HG03354 (cell line): ENCODE data around the gene DDX54.

ENCODE experiments used
- ATAC-seq: cut with Tn5 transposase; IDR thresholded peaks from one replicate; pipeline ENCODE4 v1.9.1; 2021; ENCODE audit warnings: mild to moderate bottlenecking; ENCODE audit not compliant: unreplicated experiment, poor library complexity, severe bottlenecking

DDX54 gene

GRCh38 chr12:113185180-113186032, at the start of gene DDX54, which contains the start of gene RITA1:
TSS of gene DDX54 (minus strand) at chr12:113185478. CDS start at chr12:113185451, 27 bp downstream.
TSS of gene RITA1 (plus strand) at chr12:113185721. CDS start at chr12:113186747, 1,026 bp downstream.
- peak; percentile 48 for ATAC-seq

DNA sequence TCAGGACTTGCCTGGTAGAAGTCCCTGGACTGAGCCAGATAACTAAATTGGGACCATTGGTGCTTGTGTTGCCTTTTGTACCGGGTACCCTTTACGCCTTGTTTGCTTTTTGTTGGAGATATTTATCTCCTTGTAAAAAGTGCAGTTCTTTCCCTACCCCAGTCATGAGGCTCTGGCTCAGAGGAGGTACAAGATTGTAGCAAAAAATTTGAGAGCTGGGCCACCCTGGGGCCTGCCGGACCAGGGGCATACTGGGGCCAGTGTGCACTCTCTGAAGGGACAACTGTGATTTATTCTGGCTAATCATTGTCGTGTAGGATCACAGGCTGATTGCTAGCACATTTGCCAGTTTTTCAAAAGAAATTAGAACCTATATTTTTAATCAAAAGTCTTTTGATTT, 49.2 kb upstream of the DDX54 start:
- no peak for ATAC-seq

DNA sequence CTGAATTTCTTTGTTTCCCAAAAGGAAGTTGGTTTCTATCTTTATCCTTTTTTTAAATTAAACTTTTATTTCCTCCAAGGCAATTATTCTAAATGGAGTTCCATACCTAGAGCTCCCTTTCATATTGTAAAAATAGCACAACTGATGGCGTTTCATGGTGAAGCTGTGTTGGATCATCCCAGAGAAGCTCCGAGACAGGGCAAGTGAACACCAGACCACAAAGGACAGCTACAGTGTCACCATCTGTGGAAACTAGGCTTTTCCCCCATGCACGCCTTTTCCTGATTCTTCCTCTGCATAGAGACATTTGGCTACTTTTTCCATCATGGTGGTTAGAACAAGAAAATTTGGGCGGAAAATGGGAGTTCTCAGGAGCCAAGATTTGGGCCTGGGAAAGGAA, 48.7 kb upstream of the DDX54 start:
- no peak for ATAC-seq

DNA sequence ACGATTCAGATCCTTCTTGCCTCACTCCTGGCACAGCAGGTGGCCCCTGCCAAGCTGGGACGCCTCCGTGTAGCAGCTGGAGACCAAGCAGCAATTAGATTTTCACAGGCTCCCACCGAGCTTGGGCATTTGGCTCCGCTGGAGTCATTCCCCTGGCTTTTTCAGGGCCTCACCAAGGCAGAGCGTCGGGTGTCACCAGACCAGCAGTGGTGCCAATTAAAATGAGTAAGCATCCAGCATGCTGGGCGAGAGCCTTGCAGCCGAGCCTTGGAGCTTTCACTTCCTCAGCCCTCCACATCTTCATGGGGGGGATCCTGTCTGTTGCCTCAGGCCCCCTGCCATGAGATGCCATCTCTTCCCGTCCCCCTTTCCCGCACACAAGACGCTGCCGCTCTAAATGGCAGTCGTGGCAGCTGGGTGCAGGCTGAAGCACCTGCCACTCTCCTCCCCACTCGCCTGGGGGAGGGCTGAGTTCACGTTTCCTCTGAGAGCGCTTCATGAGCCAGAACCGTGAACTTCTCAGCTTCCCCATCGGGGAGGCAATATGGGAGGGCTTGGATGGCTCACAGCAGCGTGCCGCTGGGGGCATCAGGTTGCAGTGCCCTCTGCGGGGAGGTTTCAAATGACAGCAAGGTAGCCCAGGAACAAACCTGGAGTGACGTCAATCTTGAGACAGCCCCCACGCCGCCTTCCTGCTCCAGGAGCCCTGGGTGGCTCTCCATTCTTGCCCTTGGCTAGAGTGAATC, 47.7 kb upstream of the DDX54 start:
- ATAC-seq, result peak; percentile 77

- no peak for ATAC-seq
Measured at GRCh38 chr12:113232089-113232839, 47.0 kb upstream of the DDX54 start.

GRCh38 chr12:113231235-113232088, 46.2 kb upstream of the DDX54 start:
- ATAC-seq, result no peak

GRCh38 chr12:113230315-113231234, 45.3 kb upstream of the DDX54 start:
- ATAC-seq, result no peak

GRCh38 chr12:113228394-113229028, 43.2 kb upstream of the DDX54 start:
- ATAC-seq, result no peak

- no peak for ATAC-seq
Measured at GRCh38 chr12:113227686-113228391, 42.6 kb upstream of the DDX54 start.

DNA sequence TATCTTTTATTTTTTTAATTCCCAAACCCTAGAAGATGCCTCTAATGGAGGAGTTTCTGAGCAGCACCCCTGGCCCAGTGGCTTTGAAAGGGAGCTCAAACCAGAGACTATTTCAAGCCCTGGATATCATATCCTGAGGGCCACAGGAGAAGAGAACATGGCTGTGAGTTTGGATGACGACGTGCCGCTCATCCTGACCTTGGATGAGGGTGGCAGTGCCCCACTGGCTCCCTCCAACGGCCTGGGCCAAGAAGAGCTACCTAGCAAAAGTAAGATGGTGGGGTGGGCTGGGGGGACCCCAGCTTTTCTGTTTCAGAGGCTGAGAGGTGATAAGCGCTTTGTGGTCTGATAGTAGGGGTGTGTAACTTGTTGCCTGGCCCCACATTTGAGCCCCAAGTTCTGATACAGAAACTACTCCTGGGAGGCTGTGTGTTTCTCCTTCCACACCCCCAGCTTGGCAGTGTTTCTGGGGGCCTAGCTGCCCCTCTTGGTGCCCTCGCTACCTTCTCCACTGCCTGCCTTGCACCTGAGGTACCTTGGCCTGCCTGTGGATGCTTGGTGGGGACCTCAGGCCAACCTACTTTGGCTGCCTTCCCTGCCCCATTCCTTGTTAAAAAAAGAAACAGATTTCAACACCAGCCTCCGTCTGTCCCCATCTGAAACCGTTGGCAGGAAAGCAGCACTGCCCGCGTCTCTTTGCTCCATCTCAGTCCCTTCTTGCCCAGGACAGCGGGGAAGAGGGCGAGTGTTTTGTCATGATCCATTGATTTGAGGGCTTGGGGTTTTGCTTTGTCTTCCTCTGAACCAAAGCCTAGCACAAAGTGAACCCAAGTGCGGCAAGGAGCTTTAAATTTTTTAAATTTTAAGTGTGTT, 41.7 kb upstream of the DDX54 start:
- no peak for ATAC-seq

DNA sequence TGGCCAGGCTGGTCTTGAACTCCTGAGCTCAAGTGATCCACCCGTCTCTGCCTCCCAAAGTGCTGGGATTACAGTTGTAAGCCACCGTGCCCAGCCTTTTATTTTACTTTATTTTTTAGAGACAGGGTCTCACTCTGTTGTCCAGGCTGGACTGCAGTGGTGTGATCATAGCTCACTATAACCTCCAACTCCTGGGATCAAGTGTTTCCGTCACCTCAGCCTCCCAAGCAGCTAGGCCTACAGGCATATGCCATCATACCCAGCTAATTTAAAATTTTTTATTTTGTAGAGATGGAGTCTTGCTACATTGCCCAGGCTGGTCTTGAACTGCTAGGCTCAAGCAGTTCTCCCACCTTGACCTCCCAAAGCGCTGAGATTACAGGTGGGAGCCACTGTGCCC, 39.7 kb upstream of the DDX54 start:
- ATAC-seq, result no peak

- ATAC-seq, result no peak
Measured at GRCh38 chr12:113222730-113223531, 37.7 kb upstream of the DDX54 start.

- ATAC-seq, result no peak
Measured at GRCh38 chr12:113221997-113222729, 36.9 kb upstream of the DDX54 start.

DNA sequence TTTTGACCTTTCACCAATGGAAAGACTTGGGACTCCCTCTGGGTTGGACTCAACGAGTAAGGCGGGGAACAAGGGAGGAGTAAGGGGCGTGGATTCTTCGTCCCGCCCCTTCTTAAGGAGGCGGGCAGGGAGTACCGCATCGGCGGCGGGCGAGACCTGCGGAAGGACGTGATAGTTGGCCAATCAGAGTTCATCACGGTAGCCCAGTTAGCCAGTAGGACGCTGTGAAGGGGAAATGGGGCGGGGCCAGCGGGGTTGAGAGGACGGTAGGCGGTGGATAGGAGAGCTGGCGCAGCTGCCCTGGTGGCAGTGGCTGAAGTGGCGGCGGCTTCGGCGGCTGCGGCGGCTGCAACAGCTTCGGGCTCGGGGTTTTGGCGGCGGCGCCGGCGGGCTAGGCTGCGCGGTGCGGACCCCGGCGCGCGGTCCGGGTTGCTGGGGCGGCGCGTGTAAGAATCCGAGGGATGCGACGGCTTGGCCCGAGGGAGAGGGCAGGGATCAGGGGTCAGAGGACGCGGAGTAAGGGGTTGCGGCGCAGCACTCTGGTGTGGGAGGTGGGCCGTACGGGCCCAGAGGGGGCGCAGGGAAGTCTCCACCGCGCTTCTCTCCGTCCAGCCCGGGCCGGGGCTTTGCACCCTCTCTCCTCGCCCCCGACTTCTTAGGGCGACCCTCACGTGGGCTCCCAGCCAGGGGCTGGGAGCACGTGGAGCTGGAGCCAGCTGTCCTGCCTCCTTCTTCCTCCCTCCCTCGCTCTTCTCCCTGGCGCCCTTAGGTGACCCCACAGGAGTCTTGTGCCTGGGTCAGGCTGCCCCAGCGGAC, 36.1 kb upstream of the DDX54 start, which contains the start of gene TPCN1:
TPCN1 (plus strand) TSS at position 284 of the 816 bp plus-strand sequence. CDS start 5,389 bp downstream, outside the sequence.
- peak; percentile 90 for ATAC-seq
